K562 (cell line): ENCODE measurements around the gene ZC3H18. TPM values are rescaled to one million over a fixed set of nuclear protein-coding genes. Genes with fewer than 3 reads are reported as not detected.

Experiments used
- ATAC-seq: fragments of 200-7000 bp; cut with Tn5 transposase; 3 replicates; pipeline ENCODE4 v1.9.1; 2020; ENCODE audit warnings: moderate library complexity
- BruUV-seq: library from RNA; stranded (reverse); fragments of 400-500 nt; replicated peaks from 2 replicates; lab custom pipeline; 2021; lab: Mats Ljungman, UMichigan
- CTCF ChIA-PET: fragments of 300-600 bp; formaldehyde crosslinking; extraction: SDS; loops from one replicate; lab custom pipeline; 2021; ENCODE audit warnings: low intra/inter-chr PET ratio; lab: Yijun Ruan, JAX
- POLR2A ChIA-PET: fragments of 300-600, 350-650 bp; sonication (Branson Sonifier 250); formaldehyde crosslinking; extraction: SDS; loops from one replicate; lab custom pipeline; 2021; ENCODE audit warnings: antibody characterized with exemption, inconsistent platforms; lab: Yijun Ruan, JAX
- DNase-seq, 4 experiments: peaks; one replicate each; pipeline versions ENCODE4 v3.0.0 to v3.0.0-alpha.2; 2011 to 2018; ENCODE audit warnings: low spot score in 3 of 4, mixed read lengths in 3 of 4; ENCODE audit errors: extremely low read depth in 1 of 4
- FAIRE-seq: peaks from 2 replicates; lab custom pipeline; 2011; peaks lifted over from hg19 to GRCh38; lab: Jason Lieb, UNC
- H2AFZ ChIP-seq: 2 replicates; pipeline ENCODE4 v1.6.0; 2011; ENCODE audit warnings: low read depth, low read length, control low read depth, inconsistent platforms
- H3K27ac ChIP-seq: fragments of 200-600 bp; 3 replicates; pipeline ENCODE4 v1.8.0; 2011; ENCODE audit warnings: low read depth, mild to moderate bottlenecking, control low read depth, inconsistent platforms, low read length, moderate library complexity, mixed read lengths; ENCODE audit errors: extremely low read depth
- H3K27me3 ChIP-seq, 2 experiments: fragments of 300-600 bp in 1 of 2; 2 replicates in 1 of 2; 3 replicates in 1 of 2; pipeline versions ENCODE4 v1.6.0 to v1.8.0; 2011; ENCODE audit warnings: inconsistent platforms in 2 of 2, low read length in 2 of 2, mild to moderate bottlenecking in 1 of 2, mixed read lengths in 1 of 2, moderate library complexity in 1 of 2; ENCODE audit not compliant: control insufficient read depth in 2 of 2, insufficient read depth in 2 of 2
- H3K36me3 ChIP-seq: fragments of 300-600 bp; 3 replicates; pipeline ENCODE4 v1.8.0; 2011; ENCODE audit warnings: mild to moderate bottlenecking, low read length, inconsistent platforms; ENCODE audit not compliant: control insufficient read depth, insufficient read depth
- H3K4me1 ChIP-seq, 2 experiments: fragments of 200-600 bp in 1 of 2; replicated peaks in 1 of 2; 2 replicates in 1 of 2; 3 replicates in 1 of 2; pipeline versions ENCODE4 v1.5.1 to v1.8.0; 2011; ENCODE audit warnings: inconsistent platforms in 2 of 2, low read length in 2 of 2, mild to moderate bottlenecking in 1 of 2, mixed read lengths in 1 of 2, moderate library complexity in 1 of 2; ENCODE audit not compliant: control insufficient read depth in 2 of 2, insufficient read depth in 2 of 2
- H3K4me2 ChIP-seq: 2 replicates; pipeline ENCODE4 v1.6.1; 2011; ENCODE audit warnings: low read length, control low read depth, inconsistent platforms, mixed read lengths; ENCODE audit not compliant: insufficient read depth
- H3K4me3 ChIP-seq: fragments of 200-600 bp; sonication (generic), shearing (Covaris generic); 2 replicates; pipeline ENCODE4 v1.5.1; 2016; ENCODE audit warnings: control low read depth, inconsistent platforms
- H3K79me2 ChIP-seq: fragments of 200-600 bp; 3 replicates; pipeline ENCODE4 v1.8.0; 2011; ENCODE audit warnings: low read length, inconsistent platforms; ENCODE audit not compliant: control insufficient read depth, insufficient read depth
- H3K9ac ChIP-seq, 2 experiments: 2 replicates each; pipeline versions ENCODE4 v1.6.0 to v1.6.1; 2011; ENCODE audit warnings: low read depth in 2 of 2, low read length in 2 of 2, control low read depth in 1 of 2, inconsistent platforms in 1 of 2, mild to moderate bottlenecking in 1 of 2, mixed read lengths in 1 of 2; ENCODE audit not compliant: insufficient read depth in 1 of 2
- H3K9me1 ChIP-seq: one replicate; pipeline ENCODE4 v1.6.0; 2011; ENCODE audit warnings: inconsistent platforms, mild to moderate bottlenecking, low read length, moderate library complexity; ENCODE audit not compliant: control insufficient read depth, insufficient read depth
- H3K9me3 ChIP-seq: replicated peaks from 2 replicates; pipeline ENCODE4 v1.5.1; 2011; ENCODE audit warnings: low read depth, low read length, inconsistent platforms; ENCODE audit not compliant: control insufficient read depth, insufficient read depth
- H4K20me1 ChIP-seq: replicated peaks from 2 replicates; pipeline ENCODE4 v1.6.1; 2011; ENCODE audit warnings: low read length, inconsistent platforms, mixed read lengths; ENCODE audit not compliant: control insufficient read depth, insufficient read depth
- BRCA1 ChIP-seq, 2 experiments: fragments of 450-650 bp in 1 of 2; sonication (generic) in 1 of 2; formaldehyde crosslinking in 1 of 2; IDR thresholded peaks; 2 replicates each; pipeline versions ENCODE4 v1.5.0 to v1.6.1; 2017 to 2020; ENCODE audit warnings: mild to moderate bottlenecking in 1 of 2, missing genetic modification reagents in 1 of 2
- BRD4 ChIP-seq: fragments of 200-600 bp; sonication (generic); IDR thresholded peaks from 2 replicates; pipeline ENCODE4 v1.6.1; 2017; ENCODE audit warnings: inconsistent platforms
- CEBPG ChIP-seq, 3 experiments: fragments of 200-800 bp in 1 of 3; sonication (Bioruptor generic) in 1 of 3; sonication (generic) in 1 of 3; formaldehyde crosslinking in 1 of 3; IDR thresholded peaks in 2 of 3; conservative IDR thresholded peaks in 1 of 3; 2 replicates each; pipeline versions ENCODE4 v1.6.1 to v1.8.0; 2016 to 2022; ENCODE audit warnings: missing compliant biosample characterization in 2 of 3, missing genetic modification characterization in 2 of 3, mild to moderate bottlenecking in 1 of 3, missing genetic modification reagents in 1 of 3
- FIP1L1 ChIP-seq: fragments of 200-400 bp; formaldehyde crosslinking; IDR thresholded peaks from 2 replicates; pipeline ENCODE4 v1.6.1; 2018; ENCODE audit warnings: mild to moderate bottlenecking, low read depth, low read length; ENCODE audit not compliant: poor library complexity, severe bottlenecking
- FOXA3 ChIP-seq, 2 experiments: fragments of 450-650 bp in 1 of 2; sonication (generic) in 1 of 2; formaldehyde crosslinking; IDR thresholded peaks in 1 of 2; conservative IDR thresholded peaks in 1 of 2; 2 replicates each; pipeline versions ENCODE4 v1.4.0 to v1.8.0; 2020 to 2022; ENCODE audit warnings: mild to moderate bottlenecking in 2 of 2, missing genetic modification reagents in 1 of 2
- NR3C1 ChIP-seq: sonication (generic); formaldehyde crosslinking; IDR thresholded peaks from 2 replicates; pipeline ENCODE4 v1.8.1; 2022; ENCODE audit warnings: missing genetic modification reagents
- PHF20 ChIP-seq: fragments of 450-650 bp; IDR thresholded peaks from 2 replicates; pipeline ENCODE4 v1.6.1; 2018; ENCODE audit not compliant: partially characterized antibody
- POLR2A ChIP-seq: fragments of 450-650 bp; conservative IDR thresholded peaks from 2 replicates; pipeline ENCODE4 v1.6.1; 2016
- POLR2AphosphoS5 ChIP-seq: IDR thresholded peaks from 2 replicates; pipeline ENCODE4 v1.6.1; 2011; ENCODE audit warnings: mild to moderate bottlenecking, low read depth, low read length, moderate library complexity; ENCODE audit not compliant: control insufficient read depth, insufficient read depth
- POLR2G ChIP-seq: fragments of 200-400 bp; formaldehyde crosslinking; IDR thresholded peaks from 2 replicates; pipeline ENCODE4 v1.6.1; 2017; ENCODE audit warnings: low read depth, mild to moderate bottlenecking, antibody characterized with exemption, low read length, moderate library complexity
- TAF1 ChIP-seq: IDR thresholded peaks from 2 replicates; pipeline ENCODE4 v1.6.1; 2011; ENCODE audit warnings: mild to moderate bottlenecking, low read length, moderate library complexity; ENCODE audit not compliant: insufficient read depth, control insufficient read depth, severe bottlenecking; ENCODE audit errors: extremely low read depth
- ZBTB17 ChIP-seq: fragments of 450-650 bp; formaldehyde crosslinking; IDR thresholded peaks from 2 replicates; pipeline ENCODE4 v1.4.0; 2020; ENCODE audit warnings: mild to moderate bottlenecking
- ZNF232 ChIP-seq: sonication (generic); formaldehyde crosslinking; IDR thresholded peaks from 2 replicates; pipeline ENCODE4 v1.8.0; 2022; ENCODE audit warnings: mild to moderate bottlenecking, missing genetic modification reagents
- ZNF263 ChIP-seq: sonication (generic); formaldehyde crosslinking; IDR thresholded peaks from 2 replicates; pipeline ENCODE4 v1.8.0; 2022; ENCODE audit warnings: mild to moderate bottlenecking, missing genetic modification reagents, borderline replicate concordance
- WGBS: fragments of 100-300 bp; shearing (Covaris generic); methylation state at CpG from one replicate; pipeline ENCODE4 v1.1.6; 2016; ENCODE audit warnings: low coverage, mixed read lengths; ENCODE audit not compliant: insufficient coverage; ENCODE audit errors: missing lambda C conversion rate; 5-methylcytosine and 5-hydroxymethylcytosine counted together
- in situ Hi-C: fragments of 300-500 bp; cut with MboI; formaldehyde crosslinking; loops from 4 replicates; pipeline ENCODE4 v1.15.0; 2018; ENCODE audit warnings: inconsistent platforms, mixed read lengths
- intact Hi-C: fragments of 100-400 bp; cut with micrococcal nuclease; formaldehyde crosslinking; loops from 2 replicates; pipeline ENCODE4 v1.14.2; 2022
- polyA plus RNA-seq, 8 experiments: library from polyadenylated mRNA; depleted of rRNA in 4 of 8; stranded (reverse) in 5 of 8; unstranded in 3 of 8; fragments of >200 nt; fragmentation: Nextera tagmentation in 2 of 8; fragmentation: Illumina TruSeq in 1 of 8; extraction: Ambion mirVana in 2 of 8; extraction: Trizol in 1 of 8; gene quantifications; 2 replicates each; pipeline versions ENCODE4 v1.2.1 to v1.2.3, GENCODE V29; 2011 to 2014; ENCODE audit warnings: inconsistent platforms in 1 of 8, missing spikeins in 1 of 8
- total RNA-seq, 7 experiments: library from RNA; depleted of rRNA in 6 of 7; stranded (reverse); fragments of >200 nt in 6 of 7; fragmentation: Illumina TruSeq in 2 of 7; extraction: Trizol in 2 of 7; gene quantifications; 2 replicates each; pipeline versions ENCODE4 v1.2.1 to v1.2.3, GENCODE V29; 2011 to 2021; ENCODE audit warnings: low replicate concordance in 1 of 7
- TF ChIP-seq, protein P1 (sequence below), 2 experiments: fragments of 200-800 bp in 1 of 2; sonication (Bioruptor generic) in 1 of 2; sonication (generic) in 1 of 2; formaldehyde crosslinking in 1 of 2; IDR thresholded peaks in 1 of 2; conservative IDR thresholded peaks in 1 of 2; 2 replicates each; pipeline versions ENCODE4 v1.5.0 to v1.6.1; 2016 to 2020; ENCODE audit warnings: missing compliant biosample characterization in 1 of 2, missing genetic modification characterization in 1 of 2, missing genetic modification reagents in 1 of 2
- TF ChIP-seq, protein P2 (sequence below): sonication (generic); formaldehyde crosslinking; IDR thresholded peaks from 2 replicates; pipeline ENCODE4 v1.9.0; 2022; ENCODE audit warnings: mild to moderate bottlenecking, missing genetic modification reagents
- TF ChIP-seq, protein P3 (sequence below), 2 experiments: fragments of 450-650 bp in 1 of 2; sonication (generic) in 1 of 2; formaldehyde crosslinking; conservative IDR thresholded peaks; 2 replicates each; pipeline versions ENCODE4 v1.4.0 to v1.8.1; 2020 to 2022; ENCODE audit warnings: mild to moderate bottlenecking in 1 of 2, missing genetic modification reagents in 1 of 2

Gene ZC3H18
- total and polyA plus RNA-seq, 9 of the 15 experiments (the other 6 are each of a cell fraction or from before 2014, with no cell fraction given): 1.7 to 88.7 (median 26.9) TPM

DNA sequence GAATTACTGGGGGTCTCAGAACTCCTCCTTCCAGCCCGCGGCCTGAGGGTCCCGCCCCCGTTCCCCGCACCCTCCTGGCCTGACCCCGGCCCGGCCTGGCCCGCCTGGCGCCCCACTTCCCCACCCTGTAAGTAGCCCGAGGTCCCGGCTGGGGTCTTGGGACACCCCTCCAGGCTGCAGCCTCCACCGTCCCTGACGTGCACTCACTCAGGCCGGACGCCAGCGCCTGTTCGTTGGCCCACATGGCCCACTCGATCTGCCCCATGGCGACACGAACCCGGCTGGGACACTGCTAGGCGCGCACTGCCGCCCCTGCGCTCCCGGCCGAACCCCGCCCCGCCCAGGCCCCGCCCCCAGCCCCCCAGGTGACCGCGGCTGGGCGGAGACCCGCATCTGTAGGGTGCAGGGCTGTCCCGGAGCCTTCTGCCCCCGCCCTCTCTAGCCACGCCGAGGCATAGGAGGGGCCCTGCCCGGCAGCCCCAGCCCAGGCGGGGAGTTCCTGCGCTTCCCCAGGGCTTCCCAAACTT, 80.6 kb downstream of the ZC3H18 start, which contains the start of gene CYBA:
CYBA (minus strand) TSS at position 305 of the 527 bp plus-strand sequence; CDS start at position 265, 40 bp downstream.
- Histone ChIP-seq H3K4me3 (peak within 1 kb of the TSS; percentile 84), H3K79me2 (peaks cover 33% of the 10 kb centered on the region), H4K20me1 (peaks cover 3% of the 10 kb centered on the region; the same call in 1 of the 2 replicates), H2AFZ (peak within 1 kb of the TSS; percentile 61), H3K9me1 (no peaks in the 10 kb centered on the region), H3K27me3 (no peaks in the 10 kb centered on the region), H3K27ac (peak within 1 kb of the TSS; percentile 95), H3K36me3 (peaks cover 67% of the 10 kb centered on the region; the same call in 2 of the 3 replicates), H3K4me2 (peak within 1 kb of the TSS; percentile 92), H3K9me3 (no peaks in the 10 kb centered on the region), H3K9ac (peak within 1 kb of the TSS; percentile 73 to 97), H3K4me1 (peaks cover 11 to 92% of the 10 kb centered on the region in 2 experiments; a peak in 4 of 5 replicates)
- DNase-seq: peak; percentile 93 to 97 (median 96)
- intact Hi-C loops (no loop called here), in situ Hi-C loops (no loop called here)
- FAIRE-seq: no peak
- ATAC-seq: peak; percentile 95
- ChIA-PET CTCF (no interaction called here), POLR2A (interaction anchor here (1.8 to 2.7 kb wide), 2 partner anchors 11 to 14 kb away, joined by 7 to 13 read pairs; no protein-coding TSS in a partner anchor)
- WGBS: 0% methylated on average over 39 of the region's 41 CpGs
- BruUV-seq: no TSS peak
- no peak for TF ChIP-seq ZNF232 (CRISPR knock-in tag)
- TF ChIP-seq, protein P1, sequence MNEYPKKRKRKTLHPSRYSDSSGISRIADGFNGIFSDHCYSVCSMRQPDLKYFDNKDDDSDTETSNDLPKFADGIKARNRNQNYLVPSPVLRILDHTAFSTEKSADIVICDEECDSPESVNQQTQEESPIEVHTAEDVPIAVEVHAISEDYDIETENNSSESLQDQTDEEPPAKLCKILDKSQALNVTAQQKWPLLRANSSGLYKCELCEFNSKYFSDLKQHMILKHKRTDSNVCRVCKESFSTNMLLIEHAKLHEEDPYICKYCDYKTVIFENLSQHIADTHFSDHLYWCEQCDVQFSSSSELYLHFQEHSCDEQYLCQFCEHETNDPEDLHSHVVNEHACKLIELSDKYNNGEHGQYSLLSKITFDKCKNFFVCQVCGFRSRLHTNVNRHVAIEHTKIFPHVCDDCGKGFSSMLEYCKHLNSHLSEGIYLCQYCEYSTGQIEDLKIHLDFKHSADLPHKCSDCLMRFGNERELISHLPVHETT (CRISPR knock-in tag; conservative IDR thresholded peaks at IDR 0.05 in 1 of 2, IDR thresholded peaks at IDR 0.05 in 1 of 2): 0 out of 4 replicates have a peak, but pooled peaks of 1 of the 2 experiments have one; percentile 10
- peak; percentile 45 for TF ChIP-seq FIP1L1
- no peak for TF ChIP-seq FOXA3 (CRISPR knock-in tag; conservative IDR thresholded peaks at IDR 0.05 in 1 of 2, IDR thresholded peaks at IDR 0.05 in 1 of 2)
- TF ChIP-seq POLR2AphosphoS5: peak; percentile 76
- TF ChIP-seq TAF1: peak; percentile 91
- TF ChIP-seq, protein P2, sequence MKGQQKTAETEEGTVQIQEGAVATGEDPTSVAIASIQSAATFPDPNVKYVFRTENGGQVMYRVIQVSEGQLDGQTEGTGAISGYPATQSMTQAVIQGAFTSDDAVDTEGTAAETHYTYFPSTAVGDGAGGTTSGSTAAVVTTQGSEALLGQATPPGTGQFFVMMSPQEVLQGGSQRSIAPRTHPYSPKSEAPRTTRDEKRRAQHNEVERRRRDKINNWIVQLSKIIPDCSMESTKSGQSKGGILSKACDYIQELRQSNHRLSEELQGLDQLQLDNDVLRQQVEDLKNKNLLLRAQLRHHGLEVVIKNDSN (CRISPR knock-in tag): peak; percentile 34; the same call in 1 of the 2 replicates
- no peak for TF ChIP-seq ZBTB17
- peak; percentile 20; the same call in 1 of the 2 replicates for TF ChIP-seq BRD4
- peak; percentile 84 for TF ChIP-seq POLR2G
- no peak for TF ChIP-seq BRCA1 (IDR thresholded peaks at IDR 0.05)
- no peak for TF ChIP-seq BRCA1 (CRISPR knock-in tag; IDR thresholded peaks at IDR 0.05)
- TF ChIP-seq, protein P3, sequence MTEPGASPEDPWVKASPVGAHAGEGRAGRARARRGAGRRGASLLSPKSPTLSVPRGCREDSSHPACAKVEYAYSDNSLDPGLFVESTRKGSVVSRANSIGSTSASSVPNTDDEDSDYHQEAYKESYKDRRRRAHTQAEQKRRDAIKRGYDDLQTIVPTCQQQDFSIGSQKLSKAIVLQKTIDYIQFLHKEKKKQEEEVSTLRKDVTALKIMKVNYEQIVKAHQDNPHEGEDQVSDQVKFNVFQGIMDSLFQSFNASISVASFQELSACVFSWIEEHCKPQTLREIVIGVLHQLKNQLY (CRISPR knock-in tag; conservative IDR thresholded peaks at IDR 0.05): peak in 1 of 2 experiments; percentile 52; a peak in 1 of 4 replicates
- 0 out of 2 replicates have a peak, but pooled peaks have one; percentile 44 for TF ChIP-seq CEBPG (CRISPR knock-in tag; IDR thresholded peaks at IDR 0.05)
- no peak for TF ChIP-seq CEBPG (tag; conservative IDR thresholded peaks at IDR 0.05 in 1 of 2, IDR thresholded peaks at IDR 0.05 in 1 of 2)
- TF ChIP-seq PHF20: peak; percentile 43
- 0 out of 2 replicates have a peak, but pooled peaks have one; percentile 45 for TF ChIP-seq ZNF263
- TF ChIP-seq NR3C1: peak; percentile 63; the same call in 1 of the 2 replicates
- peak; percentile 89 for TF ChIP-seq POLR2A
